Body of pancreas (tissue), 4 donors: ENCODE data around the gene TFIP11.

Experiments
- POLR2A ChIP-seq, 3 donors: fragments of 450-650 bp; IDR thresholded peaks; one replicate each; pipeline ENCODE4 v1.6.1; 2016; ENCODE audit warnings: antibody characterized with exemption in 3 of 3, mild to moderate bottlenecking in 2 of 3
- TF ChIP-seq, protein P1 (sequence below), 7 experiments: fragments of 450-650 bp in 4 of 7; fragments of 200-600 bp in 3 of 7; sonication (generic) in 3 of 7; IDR thresholded peaks; one replicate each; pipeline ENCODE4 v1.5.1; 2016 to 2019; ENCODE audit warnings: antibody characterized with exemption in 7 of 7

- TF ChIP-seq POLR2A (IDR thresholded peaks at IDR 0.05), result no peak
- TF ChIP-seq, protein P1, sequence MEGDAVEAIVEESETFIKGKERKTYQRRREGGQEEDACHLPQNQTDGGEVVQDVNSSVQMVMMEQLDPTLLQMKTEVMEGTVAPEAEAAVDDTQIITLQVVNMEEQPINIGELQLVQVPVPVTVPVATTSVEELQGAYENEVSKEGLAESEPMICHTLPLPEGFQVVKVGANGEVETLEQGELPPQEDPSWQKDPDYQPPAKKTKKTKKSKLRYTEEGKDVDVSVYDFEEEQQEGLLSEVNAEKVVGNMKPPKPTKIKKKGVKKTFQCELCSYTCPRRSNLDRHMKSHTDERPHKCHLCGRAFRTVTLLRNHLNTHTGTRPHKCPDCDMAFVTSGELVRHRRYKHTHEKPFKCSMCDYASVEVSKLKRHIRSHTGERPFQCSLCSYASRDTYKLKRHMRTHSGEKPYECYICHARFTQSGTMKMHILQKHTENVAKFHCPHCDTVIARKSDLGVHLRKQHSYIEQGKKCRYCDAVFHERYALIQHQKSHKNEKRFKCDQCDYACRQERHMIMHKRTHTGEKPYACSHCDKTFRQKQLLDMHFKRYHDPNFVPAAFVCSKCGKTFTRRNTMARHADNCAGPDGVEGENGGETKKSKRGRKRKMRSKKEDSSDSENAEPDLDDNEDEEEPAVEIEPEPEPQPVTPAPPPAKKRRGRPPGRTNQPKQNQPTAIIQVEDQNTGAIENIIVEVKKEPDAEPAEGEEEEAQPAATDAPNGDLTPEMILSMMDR (IDR thresholded peaks at IDR 0.05), result no peak
Observed at GRCh38 chr22:26460202-26460601, 52.1 kb downstream of the TFIP11 start.
